SK-N-SH (cell line): ENCODE measurements around the gene DACH1. TPM values are rescaled to one million over a fixed set of nuclear protein-coding genes. Genes with fewer than 3 reads are reported as not detected.

Experiments
- CTCF ChIA-PET: fragments of 300-600, 350-600 bp; formaldehyde crosslinking; extraction: SDS; loops from one replicate; lab custom pipeline; 2021; lab: Yijun Ruan, JAX
- POLR2A ChIA-PET: fragments of 350-600 bp; sonication (Branson Sonifier 250); formaldehyde crosslinking; extraction: SDS; loops from one replicate; lab custom pipeline; 2020; ENCODE audit warnings: antibody characterized with exemption, inconsistent platforms; lab: Yijun Ruan, JAX
- DNase-seq: peaks from one replicate; pipeline ENCODE4 v3.0.0; 2012
- H2AFZ ChIP-seq: fragments of 200-600 bp; sonication (generic); 2 replicates; pipeline ENCODE4 v1.8.1; 2016; ENCODE audit warnings: antibody characterized with exemption, mild to moderate bottlenecking, low read depth
- H3F3A ChIP-seq: fragments of 200-600 bp; sonication (generic); replicated peaks from 2 replicates; pipeline ENCODE3; 2016; ENCODE audit warnings: antibody characterized with exemption, mild to moderate bottlenecking; ENCODE audit not compliant: insufficient read depth
- H3K27ac ChIP-seq, 2 experiments: fragments of 200-500 bp in 1 of 2; fragments of 200-600 bp in 1 of 2; sonication (Bioruptor generic) in 1 of 2; sonication (generic), shearing (Covaris generic) in 1 of 2; 2 replicates each; pipeline versions ENCODE4 v1.5.1 to v1.6.1; 2014 to 2016; ENCODE audit warnings: low read depth in 2 of 2, inconsistent platforms in 1 of 2, low read length in 1 of 2, mild to moderate bottlenecking in 1 of 2, mixed read lengths in 1 of 2
- H3K27me3 ChIP-seq: fragments of 200-600 bp; sonication (generic), shearing (Covaris generic); 2 replicates; pipeline ENCODE4 v1.6.1; 2016; ENCODE audit warnings: mixed run types; ENCODE audit not compliant: insufficient read depth
- H3K36me3 ChIP-seq, 2 experiments: fragments of 200-500 bp in 1 of 2; fragments of 200-600 bp in 1 of 2; sonication (Bioruptor generic) in 1 of 2; sonication (generic) in 1 of 2; replicated peaks in 1 of 2; 2 replicates each; pipeline versions ENCODE3 to v1.5.1; 2014 to 2016; ENCODE audit warnings: low read length in 1 of 2, mild to moderate bottlenecking in 1 of 2; ENCODE audit not compliant: insufficient read depth in 2 of 2, control insufficient read depth in 1 of 2
- H3K4me1 ChIP-seq, 2 experiments: fragments of 200-500 bp in 1 of 2; fragments of 200-600 bp in 1 of 2; sonication (Bioruptor generic) in 1 of 2; sonication (generic), shearing (Covaris generic) in 1 of 2; 2 replicates each; pipeline versions ENCODE4 v1.5.1 to v1.6.1; 2014 to 2016; ENCODE audit warnings: low read depth in 1 of 2, low read length in 1 of 2, mixed run types in 1 of 2; ENCODE audit not compliant: insufficient read depth in 2 of 2, control insufficient read depth in 1 of 2
- H3K4me2 ChIP-seq: fragments of 200-600 bp; sonication (generic), shearing (Covaris generic); 2 replicates; pipeline ENCODE4 v1.6.1; 2017; ENCODE audit warnings: mixed run types
- H3K4me3 ChIP-seq, 2 experiments: fragments of 200-500 bp in 1 of 2; fragments of 200-600 bp in 1 of 2; sonication (Bioruptor generic) in 1 of 2; sonication (generic), shearing (Covaris generic) in 1 of 2; 2 replicates each; pipeline versions ENCODE4 v1.5.1 to v1.8.1; 2014 to 2016; ENCODE audit warnings: low read depth in 2 of 2, inconsistent platforms in 1 of 2, low read length in 1 of 2, mild to moderate bottlenecking in 1 of 2, mixed read lengths in 1 of 2, moderate library complexity in 1 of 2
- H3K79me2 ChIP-seq: fragments of 200-600 bp; sonication (generic); 2 replicates; pipeline ENCODE4 v1.8.1; 2017; ENCODE audit warnings: mild to moderate bottlenecking; ENCODE audit not compliant: insufficient read depth
- H3K9ac ChIP-seq: fragments of 200-600 bp; sonication (generic); 2 replicates; pipeline ENCODE4 v1.6.1; 2017; ENCODE audit warnings: mixed run types
- H3K9me2 ChIP-seq: fragments of 200-600 bp; sonication (generic); 2 replicates; pipeline ENCODE4 v1.6.1; 2017; ENCODE audit warnings: mixed run types
- H3K9me3 ChIP-seq: fragments of 200-600 bp; sonication (generic); 2 replicates; pipeline ENCODE4 v1.6.1; 2017; ENCODE audit warnings: mixed run types, mild to moderate bottlenecking, moderate library complexity
- H4K20me1 ChIP-seq: fragments of 200-600 bp; sonication (generic); 2 replicates; pipeline ENCODE4 v1.6.1; 2017; ENCODE audit warnings: mild to moderate bottlenecking, mixed run types; ENCODE audit not compliant: insufficient read depth
- CHD2 ChIP-seq: fragments of 150-350 bp; IDR thresholded peaks from 2 replicates; pipeline ENCODE4 v1.6.1; 2018; ENCODE audit warnings: low read length; ENCODE audit not compliant: partially characterized antibody
- CTCF ChIP-seq: fragments of 200-600 bp; sonication (generic); IDR thresholded peaks from 2 replicates; pipeline ENCODE4 v1.6.1; 2017; ENCODE audit warnings: antibody characterized with exemption, mild to moderate bottlenecking, moderate library complexity
- ELF1 ChIP-seq: IDR thresholded peaks from 2 replicates; pipeline ENCODE4 v1.4.0; 2012
- EP300 ChIP-seq, 2 experiments: IDR thresholded peaks; 2 replicates each; pipeline versions ENCODE4 v1.4.0 to v1.6.1; 2012; ENCODE audit warnings: borderline replicate concordance in 1 of 2, low read depth in 1 of 2, low read length in 1 of 2
- EZH2phosphoT487 ChIP-seq: fragments of 200-600 bp; sonication (generic); IDR thresholded peaks from 2 replicates; pipeline ENCODE4 v1.6.1; 2017; ENCODE audit warnings: low read depth, mixed run types, mild to moderate bottlenecking, antibody characterized with exemption, moderate library complexity, borderline replicate concordance
- FOXJ3 ChIP-seq: sonication (generic); formaldehyde crosslinking; IDR thresholded peaks from 2 replicates; pipeline ENCODE4 v1.5.1; 2020; ENCODE audit warnings: mild to moderate bottlenecking, missing genetic modification reagents
- FOXM1 ChIP-seq: IDR thresholded peaks from 2 replicates; pipeline ENCODE4 v1.4.0; 2012; ENCODE audit warnings: low read depth, mild to moderate bottlenecking
- GATA2 ChIP-seq: sonication (generic); formaldehyde crosslinking; IDR thresholded peaks from 2 replicates; pipeline ENCODE4 v1.5.0; 2020; ENCODE audit warnings: mild to moderate bottlenecking, missing genetic modification reagents
- JUND ChIP-seq: IDR thresholded peaks from 2 replicates; pipeline ENCODE4 v1.4.0; 2012
- NRF1 ChIP-seq: IDR thresholded peaks from 2 replicates; pipeline ENCODE4 v1.6.1; 2012; ENCODE audit warnings: low read depth, mild to moderate bottlenecking, low read length
- PBX3 ChIP-seq: IDR thresholded peaks from 2 replicates; pipeline ENCODE4; 2012
- RAD21 ChIP-seq: IDR thresholded peaks from 2 replicates; pipeline ENCODE4 v1.6.1; 2012; ENCODE audit warnings: mild to moderate bottlenecking, low read length
- REST ChIP-seq: IDR thresholded peaks from 2 replicates; pipeline ENCODE4 v1.6.1; 2012; ENCODE audit warnings: mild to moderate bottlenecking, low read depth, low read length, moderate library complexity
- RFX5 ChIP-seq: IDR thresholded peaks from 2 replicates; pipeline ENCODE4 v1.6.1; 2012; ENCODE audit warnings: mild to moderate bottlenecking, improper control_type of control experiment, low read length
- RXRA ChIP-seq: IDR thresholded peaks from 2 replicates; pipeline ENCODE4 v1.4.0; 2012; ENCODE audit warnings: low read depth, mild to moderate bottlenecking, borderline replicate concordance
- TAF1 ChIP-seq: IDR thresholded peaks from 2 replicates; pipeline ENCODE4 v1.6.1; 2012; ENCODE audit warnings: low read depth, mild to moderate bottlenecking, low read length, moderate library complexity, borderline replicate concordance
- TCF12 ChIP-seq: IDR thresholded peaks from 2 replicates; pipeline ENCODE4 v1.4.0; 2012
- YY1 ChIP-seq: IDR thresholded peaks from 2 replicates; pipeline ENCODE4 v1.4.0; 2012; ENCODE audit warnings: low read depth, mild to moderate bottlenecking
- ZBTB33 ChIP-seq: IDR thresholded peaks from 2 replicates; pipeline ENCODE4 v1.4.0; 2012; ENCODE audit warnings: low read depth, borderline replicate concordance
- WGBS: methylation state at CpG from one replicate; pipeline ENCODE4 v1.1.6; 2017; ENCODE audit warnings: low lambda C conversion rate; 5-methylcytosine and 5-hydroxymethylcytosine counted together
- polyA plus RNA-seq, 3 experiments: library from polyadenylated mRNA; depleted of rRNA; stranded (reverse); fragments of >200 nt; gene quantifications; 2 replicates each; pipeline ENCODE4 v1.2.3, GENCODE V29; 2012

Gene DACH1
- polyA plus RNA-seq, 1 of the 3 experiments (the other 2 are of a cell fraction), result 0.21 TPM

- CTCF ChIA-PET, result no interaction called here
- Histone ChIP-seq H3K36me3 (no peaks in the 10 kb centered on the region), H3K4me1 (no peaks in the 10 kb centered on the region; a peak in 1 of 4 replicates), H3F3A (no peaks in the 10 kb centered on the region), H3K27me3 (no peaks in the 10 kb centered on the region), H2AFZ (peak overlapping the region; percentile 21; the same call in 1 of the 2 replicates), H3K9me3 (no peaks in the 10 kb centered on the region), H3K9me2 (no peaks in the 10 kb centered on the region), H3K4me3 (no peak overlapping the region), H4K20me1 (no peaks in the 10 kb centered on the region), H3K4me2 (no peak overlapping the region), H3K9ac (no peak overlapping the region), H3K79me2 (no peaks in the 10 kb centered on the region), H3K27ac (no peak overlapping the region)
- no peak for DNase-seq
- POLR2A ChIA-PET, result no interaction called here
- TF ChIP-seq CHD2 (no peak), RFX5 (no peak), ELF1 (no peak), NRF1 (no peak), TAF1 (no peak), JUND (no peak), YY1 (no peak), RAD21 (no peak), RXRA (no peak)
- 81% methylated on average over 5 of the region's 5 CpGs for WGBS
These were observed 279.2 kb downstream of the DACH1 start for GRCh38 chr13:71587817-71588216.

- Histone ChIP-seq H3F3A (no peaks in the 10 kb centered on the region), H2AFZ (no peak overlapping the region), H4K20me1 (no peaks in the 10 kb centered on the region), H3K4me1 (no peaks in the 10 kb centered on the region; a peak in 1 of 4 replicates), H3K9me3 (no peaks in the 10 kb centered on the region), H3K9me2 (no peaks in the 10 kb centered on the region), H3K27ac (no peak overlapping the region), H3K36me3 (no peaks in the 10 kb centered on the region), H3K79me2 (no peaks in the 10 kb centered on the region), H3K27me3 (no peaks in the 10 kb centered on the region), H3K4me2 (no peak overlapping the region), H3K9ac (no peak overlapping the region), H3K4me3 (no peak overlapping the region)
- ChIA-PET CTCF (no interaction called here), POLR2A (no interaction called here)
- DNase-seq, result no peak
- TF ChIP-seq NRF1, result no peak
- TF ChIP-seq FOXJ3 (CRISPR knock-in tag), result no peak
- no peak for TF ChIP-seq GATA2 (CRISPR knock-in tag)
- TF ChIP-seq FOXM1, result no peak
- TF ChIP-seq EZH2phosphoT487, result no peak
- TF ChIP-seq REST, result no peak
- no peak for TF ChIP-seq CTCF
- no peak for TF ChIP-seq PBX3
- TF ChIP-seq TCF12, result no peak
- TF ChIP-seq ZBTB33, result no peak
- no peak for TF ChIP-seq EP300 (IDR thresholded peaks at IDR 0.05; ENCODE audit: borderline replicate concordance in 1 of 2, low read depth in 1 of 2, low read length in 1 of 2)
- 81% methylated on average over 2 of the region's 2 CpGs for WGBS
These were observed 279.8 kb downstream of the DACH1 start for GRCh38 chr13:71587193-71587592.
